Osteoblast (primary cell): ENCODE measurements around the gene RILPL2. TPM values are rescaled to one million over a fixed set of nuclear protein-coding genes. Genes with fewer than 3 reads are reported as not detected.
"Not testable (repeated sequence)": the region's sequence is repeated elsewhere in the genome, so short reads cannot be mapped to it uniquely, and the experiment has no call there.

Source experiments
- DNase-seq: peaks from one replicate; pipeline ENCODE4 v3.0.0; 2011; ENCODE audit warnings: low spot score, mixed read lengths; ENCODE audit not compliant: insufficient read length; ENCODE audit errors: missing footprints
- H2AFZ ChIP-seq: 2 replicates; pipeline ENCODE4 v1.6.0; 2011; ENCODE audit warnings: mild to moderate bottlenecking, low read length
- H3K27ac ChIP-seq: 2 replicates; pipeline ENCODE4 v1.5.1; 2011; ENCODE audit warnings: mild to moderate bottlenecking, low read depth, low read length, moderate library complexity
- H3K27me3 ChIP-seq: 2 replicates; pipeline ENCODE4 v1.6.0; 2012; ENCODE audit warnings: mild to moderate bottlenecking, control low read depth, inconsistent platforms, low read length, moderate library complexity; ENCODE audit not compliant: insufficient read depth
- H3K36me3 ChIP-seq: 2 replicates; pipeline ENCODE4 v1.5.1; 2011; ENCODE audit warnings: mild to moderate bottlenecking, low read length, control low read depth, moderate library complexity; ENCODE audit not compliant: insufficient read depth
- H3K4me1 ChIP-seq: 2 replicates; pipeline ENCODE4 v1.5.1; 2011; ENCODE audit warnings: mild to moderate bottlenecking, low read length, control low read depth, moderate library complexity; ENCODE audit not compliant: insufficient read depth
- H3K4me2 ChIP-seq: 2 replicates; pipeline ENCODE4 v1.6.0; 2011; ENCODE audit warnings: mild to moderate bottlenecking, low read length; ENCODE audit not compliant: insufficient read depth
- H3K4me3 ChIP-seq: fragments of 200-600 bp; sonication (generic); 3 replicates; pipeline ENCODE4 v1.5.1; 2012; ENCODE audit warnings: mild to moderate bottlenecking, low read length, inconsistent platforms; ENCODE audit not compliant: insufficient read depth
- H3K79me2 ChIP-seq: 2 replicates; pipeline ENCODE4 v1.6.0; 2012; ENCODE audit warnings: mild to moderate bottlenecking, low read length, control low read depth, inconsistent platforms; ENCODE audit not compliant: insufficient read depth
- H3K9me3 ChIP-seq: 2 replicates; pipeline ENCODE4 v1.5.1; 2011; ENCODE audit warnings: low read depth, low read length, control low read depth
- H4K20me1 ChIP-seq: 2 replicates; pipeline ENCODE4 v1.6.0; 2012; ENCODE audit warnings: mild to moderate bottlenecking, low read length, control low read depth; ENCODE audit not compliant: insufficient read depth
- CTCF ChIP-seq: IDR thresholded peaks from 2 replicates; pipeline ENCODE4 v1.5.1; 2011; ENCODE audit warnings: mild to moderate bottlenecking, low read depth, low read length, moderate library complexity; ENCODE audit errors: extremely low read depth
- total RNA-seq: library from RNA; depleted of rRNA; stranded (reverse); fragments of >200 nt; gene quantifications from 2 replicates; pipeline ENCODE4 v1.2.3, GENCODE V29; 2012

The RILPL2 gene
- total RNA-seq, 1 donor = 5.1 TPM

GRCh38 chr12:123369229-123369628 lies 67.3 kb downstream of the RILPL2 start:
- Histone ChIP-seq H3K4me3 (no peak overlapping the region), H3K36me3 (no peaks in the 10 kb centered on the region), H3K4me1 (no peaks in the 10 kb centered on the region), H3K27ac (no peak overlapping the region), H3K27me3 (no peaks in the 10 kb centered on the region), H2AFZ (no peak overlapping the region), H3K79me2 (peaks cover 4% of the 10 kb centered on the region), H3K9me3 (no peaks in the 10 kb centered on the region), H3K4me2 (no peak overlapping the region), H4K20me1 (peaks cover under 1% of the 10 kb centered on the region)
- DNase-seq = no peak
- no peak for TF ChIP-seq CTCF

GRCh38 chr12:123368431-123368830 lies 68.1 kb downstream of the RILPL2 start:
- H4K20me1 ChIP-seq, H3K9me3 ChIP-seq, H3K4me2 ChIP-seq, H3K4me3 ChIP-seq, H3K27me3 ChIP-seq, H3K36me3 ChIP-seq, DNase-seq, H3K27ac ChIP-seq, H3K4me1 ChIP-seq, H2AFZ ChIP-seq: not testable (repeated sequence)
- H3K79me2 ChIP-seq = peaks cover 12% of the 10 kb centered on the region

GRCh38 chr12:123367511-123367910 lies 69.0 kb downstream of the RILPL2 start:
- H3K4me1 ChIP-seq = peaks cover 10% of the 10 kb centered on the region
- H3K36me3 ChIP-seq = no peaks in the 10 kb centered on the region
- H3K79me2 ChIP-seq = peaks cover 21% of the 10 kb centered on the region
- TF ChIP-seq CTCF = no peak
- H3K4me3 ChIP-seq = no peak overlapping the region
- no peak overlapping the region for H3K4me2 ChIP-seq
- H3K9me3 ChIP-seq = no peaks in the 10 kb centered on the region
- H3K27ac ChIP-seq = no peak overlapping the region
- H3K27me3 ChIP-seq = no peaks in the 10 kb centered on the region
- peaks cover 17% of the 10 kb centered on the region for H4K20me1 ChIP-seq
- DNase-seq = peak; percentile 79
- H2AFZ ChIP-seq = no peak overlapping the region

Other genes with a start within 250 kb of the RILPL2 start
- gene MPHOSPH9, start 203.5 kb downstream of the RILPL2 start, total RNA-seq = 42.7 and 43.6 TPM in 2 replicates
- gene MTRFR, start 203.2 kb downstream of the RILPL2 start, total RNA-seq = 10.9 and 16.3 TPM in 2 replicates
- 209 and 226 TPM in 2 replicates for gene CDK2AP1, start 164.8 kb downstream of the RILPL2 start, total RNA-seq
- 28.6 and 30.4 TPM in 2 replicates for gene SBNO1, start 71.8 kb downstream of the RILPL2 start, total RNA-seq
- gene KMT5A, start 52.6 kb downstream of the RILPL2 start, total RNA-seq = 49.6 and 51.0 TPM in 2 replicates
- gene SNRNP35, start 21.5 kb upstream of the RILPL2 start, total RNA-seq = 10.3 and 15.6 TPM in 2 replicates
- gene RILPL1, start 97.0 kb upstream of the RILPL2 start, total RNA-seq = 14.7 and 16.3 TPM in 2 replicates
- gene TMED2, start 147.9 kb upstream of the RILPL2 start, total RNA-seq = 382 and 418 TPM in 2 replicates
- 19.2 and 20.6 TPM in 2 replicates for gene DDX55, start 165.4 kb upstream of the RILPL2 start, total RNA-seq
- 32.4 and 32.6 TPM in 2 replicates for gene EIF2B1, start 197.0 kb upstream of the RILPL2 start, total RNA-seq
- 35.9 and 38.7 TPM in 2 replicates for gene GTF2H3, start 197.1 kb upstream of the RILPL2 start, total RNA-seq
- 23.5 and 23.6 TPM in 2 replicates for gene TCTN2, start 234.4 kb upstream of the RILPL2 start, total RNA-seq